HCEC 1CT (cell line): ENCODE results near the gene SNAPC5.
"Not testable (repeated sequence)": the region's sequence is repeated elsewhere in the genome, so short reads cannot be mapped to it uniquely, and the experiment has no call there.

Experiments
- DNase-seq: peaks from one replicate; pipeline ENCODE4 v3.0.0-alpha.2; 2017

The SNAPC5 gene

GRCh38 chr15:66489179-66489791 is 8.3 kb downstream of the SNAPC5 start:
- no peak for DNase-seq

DNA sequence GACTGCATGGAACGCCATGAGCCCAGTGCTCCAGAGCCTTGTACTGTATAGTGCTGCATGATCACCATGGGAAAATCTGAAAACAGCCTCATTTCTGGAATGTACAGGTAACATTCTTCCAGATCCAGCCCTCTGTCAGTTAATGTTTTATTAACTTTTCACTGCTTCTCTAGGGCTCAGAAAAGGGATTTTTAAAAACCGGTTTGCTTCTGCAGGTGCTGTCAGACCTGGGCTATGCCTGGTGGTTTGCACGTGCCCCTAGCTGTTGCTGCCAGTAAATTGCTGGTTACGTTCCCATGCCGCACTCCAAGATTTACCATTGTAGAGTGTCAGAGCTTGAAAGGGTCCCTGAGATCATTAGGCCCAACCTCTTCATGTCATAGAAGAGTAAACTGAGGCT is 9.0 kb downstream of the SNAPC5 start:
- DNase-seq, result no peak

- no peak for DNase-seq
Measured at GRCh38 chr15:66486887-66487286, 10.7 kb downstream of the SNAPC5 start.

GRCh38 chr15:66484539-66485112 is 12.9 kb downstream of the SNAPC5 start:
- no peak for DNase-seq

- DNase-seq, result peak; percentile 55
Measured at GRCh38 chr15:66483131-66483566, 14.4 kb downstream of the SNAPC5 start.

DNA sequence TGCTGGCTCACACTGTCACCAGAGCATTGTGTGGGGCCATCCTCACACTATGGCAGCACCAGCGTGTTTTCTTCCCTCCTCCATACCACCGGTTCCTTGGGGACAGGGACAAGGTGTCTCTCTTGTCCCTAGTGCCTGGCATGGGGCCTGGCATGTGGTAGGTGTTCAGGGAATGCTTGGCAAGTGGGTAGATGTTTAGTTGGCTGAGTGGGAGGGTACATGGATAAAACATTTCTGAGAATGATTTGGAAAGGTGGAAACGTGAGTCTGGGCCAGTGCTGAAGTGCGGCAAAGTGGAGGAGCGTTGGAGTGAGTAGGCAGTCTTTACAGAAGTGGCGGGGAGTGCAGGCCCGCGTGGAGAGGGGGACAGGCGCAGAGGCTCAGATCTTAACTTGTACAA is 15.0 kb downstream of the SNAPC5 start:
- no peak for DNase-seq

- DNase-seq, result no peak
Measured at GRCh38 chr15:66481107-66481856, 16.3 kb downstream of the SNAPC5 start.

DNA sequence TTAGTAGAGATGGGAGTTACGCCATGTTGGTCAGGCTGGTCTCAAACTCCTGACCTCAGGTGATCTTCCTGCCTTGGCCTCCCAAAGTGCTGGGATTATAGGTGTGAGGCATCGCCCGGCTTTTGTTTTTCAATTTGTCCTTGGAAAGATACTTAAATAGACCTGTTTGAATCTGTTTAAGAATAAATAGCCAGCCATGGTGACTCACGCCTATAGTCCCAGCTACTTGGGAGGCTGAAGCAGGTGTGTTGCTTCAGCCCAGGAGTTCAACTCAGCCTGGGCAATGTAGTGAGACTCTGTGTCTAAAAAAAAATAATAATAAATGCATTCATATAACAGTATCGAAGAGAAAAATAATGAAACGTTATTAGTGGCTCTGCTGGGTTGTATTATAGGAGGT is 17.3 kb downstream of the SNAPC5 start:
- DNase-seq, result no peak

- DNase-seq, result no peak
Measured at GRCh38 chr15:66477011-66477410, 20.6 kb downstream of the SNAPC5 start.

DNA sequence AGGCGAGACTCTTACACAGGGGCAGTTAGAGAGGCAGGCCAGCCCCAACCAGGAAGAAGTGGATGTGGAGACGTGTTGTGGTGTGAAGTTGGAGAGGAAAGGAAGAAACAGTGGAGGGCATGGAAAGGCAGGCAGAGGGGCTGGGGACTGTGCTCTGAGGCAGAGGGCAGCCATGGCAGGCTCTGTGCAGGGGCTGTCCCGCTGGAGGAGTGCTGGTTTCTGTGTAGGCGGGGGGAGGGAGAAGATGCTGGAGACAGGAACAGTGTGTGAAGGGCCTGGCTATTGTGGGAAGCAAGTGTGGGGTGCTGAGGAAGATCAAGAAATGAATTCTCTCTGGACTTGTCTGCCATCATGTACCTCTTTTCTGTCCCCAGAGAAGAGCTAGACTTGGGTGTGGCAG is 21.0 kb downstream of the SNAPC5 start:
- DNase-seq, result no peak

GRCh38 chr15:66474963-66475362 is 22.6 kb downstream of the SNAPC5 start:
- DNase-seq, result no peak

GRCh38 chr15:66474135-66474534 is 23.4 kb downstream of the SNAPC5 start:
- no peak for DNase-seq

- DNase-seq, result peak; percentile 44
Measured at GRCh38 chr15:66472176-66472999, 25.2 kb downstream of the SNAPC5 start.

DNA sequence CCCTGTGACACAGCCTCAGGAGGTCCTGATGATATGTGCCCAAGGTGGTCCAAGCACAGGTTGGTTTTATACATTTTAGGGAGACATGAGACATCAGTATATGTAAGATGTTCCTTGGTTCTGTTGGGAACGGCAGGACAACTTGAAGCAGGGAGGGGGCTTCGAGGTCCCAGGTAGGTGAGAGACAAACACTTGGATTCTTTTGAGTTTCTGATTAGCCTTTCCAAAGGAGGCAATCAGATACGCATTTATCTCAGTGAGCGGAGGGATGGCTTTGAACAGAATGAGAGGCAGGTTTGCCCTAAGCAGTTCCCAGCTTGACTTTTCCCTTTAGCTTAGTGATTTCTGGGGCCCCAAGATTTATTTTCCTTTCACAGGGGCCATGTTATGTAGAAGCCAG is 26.7 kb downstream of the SNAPC5 start:
- DNase-seq, result not testable (repeated sequence)

GRCh38 chr15:66467162-66468040 is 30.2 kb downstream of the SNAPC5 start:
- DNase-seq, result not testable (repeated sequence)

- not testable (repeated sequence) for DNase-seq
Measured at GRCh38 chr15:66465294-66465693, 32.3 kb downstream of the SNAPC5 start.

GRCh38 chr15:66462627-66463026 is 34.9 kb downstream of the SNAPC5 start:
- no peak for DNase-seq

DNA sequence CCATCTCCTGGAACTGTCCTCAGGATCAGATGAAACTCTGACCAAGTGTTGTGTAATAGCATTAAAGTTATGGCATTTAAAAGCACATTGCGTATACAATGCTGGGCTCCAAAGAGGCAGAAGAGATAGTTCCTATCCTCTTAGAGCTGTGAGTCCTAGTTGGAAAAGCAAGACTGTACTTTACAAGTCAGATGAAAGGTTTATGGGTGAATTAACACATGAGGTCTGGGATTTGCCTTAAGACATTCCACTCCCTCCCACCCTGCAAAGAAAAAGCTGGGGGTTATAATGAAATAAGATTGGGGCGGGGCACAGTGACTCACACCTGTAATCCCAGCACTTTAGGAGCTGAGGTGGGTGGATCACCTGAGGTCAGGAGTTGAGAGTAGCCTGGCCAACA is 35.6 kb downstream of the SNAPC5 start:
- DNase-seq, result no peak

DNA sequence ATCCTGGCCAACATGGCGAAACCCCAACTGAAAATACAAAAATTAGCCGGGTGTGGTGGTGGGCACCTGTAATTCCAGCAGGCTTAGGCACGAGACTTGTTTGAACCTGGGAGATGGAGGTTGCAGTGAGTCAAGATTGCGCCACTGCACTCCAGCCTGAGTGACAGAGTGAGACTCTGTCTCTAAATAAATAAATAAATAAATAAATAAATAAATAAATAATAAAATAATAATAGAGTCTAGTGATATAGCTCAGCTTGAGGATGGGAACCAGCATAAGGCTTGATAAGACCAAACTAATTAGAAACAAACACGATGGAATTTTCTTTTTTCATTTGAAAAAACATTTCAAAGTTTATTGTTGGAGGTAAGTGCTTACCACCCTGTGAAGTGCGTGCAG is 36.3 kb downstream of the SNAPC5 start:
- not testable (repeated sequence) for DNase-seq

DNA sequence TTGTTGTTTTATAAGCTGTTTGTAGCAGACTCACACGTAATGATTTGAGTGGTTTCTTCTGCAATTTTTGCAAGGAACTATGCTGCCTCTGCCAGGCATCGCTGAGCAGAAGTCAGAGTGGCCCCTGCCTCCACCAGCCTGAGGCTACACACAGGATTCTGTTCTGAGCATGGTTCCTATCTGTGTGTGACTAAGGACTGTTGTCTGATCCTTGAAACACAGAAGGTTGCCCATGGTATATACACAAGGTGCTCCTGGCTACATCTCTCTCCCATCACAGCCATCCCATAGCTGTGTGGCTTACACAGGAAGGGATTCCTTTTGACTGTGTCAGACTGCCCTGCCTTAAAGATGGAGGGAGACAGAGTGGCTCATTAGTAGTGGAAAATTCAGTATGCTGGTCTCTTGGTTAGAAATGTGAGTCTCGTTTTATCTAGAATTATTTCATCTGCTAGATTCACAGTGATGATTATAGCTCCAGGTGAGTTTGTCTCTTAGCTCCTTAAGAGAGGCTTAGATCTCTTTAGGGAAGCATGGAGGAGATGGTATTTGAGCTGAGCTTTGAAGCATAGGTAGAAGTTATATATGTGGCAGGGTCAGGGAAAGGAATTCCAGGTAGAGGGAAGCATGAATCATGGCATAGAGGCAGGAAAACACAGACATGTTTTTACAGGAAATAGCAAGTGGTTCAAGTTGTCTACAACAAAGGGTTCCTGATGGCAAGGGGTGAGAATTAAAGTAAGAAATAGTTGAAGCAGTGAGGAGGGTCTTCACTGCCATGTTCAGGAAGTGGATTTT is 37.5 kb downstream of the SNAPC5 start:
- no peak for DNase-seq

DNA sequence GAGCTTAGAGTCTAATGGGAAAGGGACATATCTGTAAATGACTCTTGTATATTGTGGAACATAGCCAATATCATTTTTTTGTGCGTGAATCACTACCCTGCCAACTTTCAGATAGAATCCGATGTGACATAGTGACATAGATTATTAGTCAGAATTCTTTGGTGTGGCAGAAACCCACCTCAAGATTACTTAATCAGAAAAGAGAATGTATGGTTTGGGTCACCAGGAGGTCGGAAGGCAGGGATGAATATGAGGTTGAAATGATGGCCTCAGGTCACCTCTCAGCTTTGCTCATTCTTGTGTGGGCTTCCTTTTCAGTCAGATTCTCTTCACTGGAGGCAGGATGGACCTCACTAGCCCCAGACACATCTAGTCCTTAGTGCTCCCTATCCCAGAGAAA is 41.4 kb downstream of the SNAPC5 start:
- DNase-seq, result no peak
